AG04450 (cell line): Measurements from ENCODE around the gene AGFG1. TPM values are rescaled to one million over a fixed set of nuclear protein-coding genes. Genes with fewer than 3 reads are reported as not detected.

Source experiments
- CTCF ChIA-PET: fragments of 300-600, 350-600 bp; formaldehyde crosslinking; extraction: SDS; loops from one replicate; lab custom pipeline; 2022; ENCODE audit warnings: antibody characterized with exemption, inconsistent platforms; lab: Charles Lee
- POLR2A ChIA-PET: fragments of 350-600 bp; formaldehyde crosslinking; extraction: SDS; loops from one replicate; lab custom pipeline; 2021; ENCODE audit warnings: antibody characterized with exemption, inconsistent platforms; lab: Yijun Ruan, JAX
- DNase-seq: peaks from one replicate; pipeline ENCODE4 v3.0.0-alpha.2; 2011; ENCODE audit warnings: low read depth, low spot score
- H3K27ac ChIP-seq: one replicate; pipeline ENCODE4 v1.5.1; 2012; ENCODE audit warnings: low read depth, low read length, control low read depth
- H3K27me3 ChIP-seq: one replicate; pipeline ENCODE4 v1.6.0; 2012; ENCODE audit warnings: low read length; ENCODE audit not compliant: control insufficient read depth, insufficient read depth
- H3K4me3 ChIP-seq: 2 replicates; pipeline ENCODE4 v1.5.1; 2011; ENCODE audit warnings: mild to moderate bottlenecking, low read depth, low read length, control low read depth
- H3K9me3 ChIP-seq: 2 replicates; pipeline ENCODE4 v1.5.1; 2012; ENCODE audit warnings: low read length; ENCODE audit not compliant: control insufficient read depth, insufficient read depth
- polyA plus RNA-seq: library from polyadenylated mRNA; depleted of rRNA; stranded (reverse); fragments of >200 nt; gene quantifications from 2 replicates; pipeline ENCODE4 v1.2.3, GENCODE V29; 2011
- TF ChIP-seq, protein P1 (sequence below): IDR thresholded peaks from 2 replicates; pipeline ENCODE4 v1.5.1; 2011; ENCODE audit warnings: low read depth, low read length, control low read depth, inconsistent platforms

The AGFG1 gene
- polyA plus RNA-seq, 1 experiment = 139 TPM

GRCh38 chr2:227509824-227510619 lies 38.1 kb downstream of the AGFG1 start:
- no peak overlapping the region for H3K4me3 ChIP-seq
- H3K9me3 ChIP-seq = no peaks in the 10 kb centered on the region
- H3K27ac ChIP-seq = no peak overlapping the region
- POLR2A ChIA-PET = no interaction called here
- TF ChIP-seq, protein P1, sequence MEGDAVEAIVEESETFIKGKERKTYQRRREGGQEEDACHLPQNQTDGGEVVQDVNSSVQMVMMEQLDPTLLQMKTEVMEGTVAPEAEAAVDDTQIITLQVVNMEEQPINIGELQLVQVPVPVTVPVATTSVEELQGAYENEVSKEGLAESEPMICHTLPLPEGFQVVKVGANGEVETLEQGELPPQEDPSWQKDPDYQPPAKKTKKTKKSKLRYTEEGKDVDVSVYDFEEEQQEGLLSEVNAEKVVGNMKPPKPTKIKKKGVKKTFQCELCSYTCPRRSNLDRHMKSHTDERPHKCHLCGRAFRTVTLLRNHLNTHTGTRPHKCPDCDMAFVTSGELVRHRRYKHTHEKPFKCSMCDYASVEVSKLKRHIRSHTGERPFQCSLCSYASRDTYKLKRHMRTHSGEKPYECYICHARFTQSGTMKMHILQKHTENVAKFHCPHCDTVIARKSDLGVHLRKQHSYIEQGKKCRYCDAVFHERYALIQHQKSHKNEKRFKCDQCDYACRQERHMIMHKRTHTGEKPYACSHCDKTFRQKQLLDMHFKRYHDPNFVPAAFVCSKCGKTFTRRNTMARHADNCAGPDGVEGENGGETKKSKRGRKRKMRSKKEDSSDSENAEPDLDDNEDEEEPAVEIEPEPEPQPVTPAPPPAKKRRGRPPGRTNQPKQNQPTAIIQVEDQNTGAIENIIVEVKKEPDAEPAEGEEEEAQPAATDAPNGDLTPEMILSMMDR = no peak
- no peak for DNase-seq
- H3K27me3 ChIP-seq = no peaks in the 10 kb centered on the region
- CTCF ChIA-PET = interaction anchor here (1.2 kb wide), 1 partner anchor 39 kb away, joined by 4 read pairs; the partner anchor contains the start of gene AGFG1

- no peak for DNase-seq
- Histone ChIP-seq H3K27me3 (no peaks in the 10 kb centered on the region), H3K9me3 (no peaks in the 10 kb centered on the region), H3K27ac (no peak overlapping the region), H3K4me3 (no peak overlapping the region)
- ChIA-PET CTCF (interaction anchor here (1.2 kb wide), 1 partner anchor 39 kb away, joined by 4 read pairs; the partner anchor contains the start of gene AGFG1), POLR2A (no interaction called here)
- TF ChIP-seq, protein P1 = no peak
Measured at GRCh38 chr2:227510620-227510958, 38.6 kb downstream of the AGFG1 start.

- Histone ChIP-seq H3K27me3 (no peaks in the 10 kb centered on the region), H3K9me3 (no peaks in the 10 kb centered on the region), H3K27ac (no peak overlapping the region), H3K4me3 (no peak overlapping the region)
- POLR2A ChIA-PET = no interaction called here
- DNase-seq = no peak
- TF ChIP-seq, protein P1 = no peak
- CTCF ChIA-PET = no interaction called here
Measured at GRCh38 chr2:227511239-227511930, 39.4 kb downstream of the AGFG1 start.

DNA sequence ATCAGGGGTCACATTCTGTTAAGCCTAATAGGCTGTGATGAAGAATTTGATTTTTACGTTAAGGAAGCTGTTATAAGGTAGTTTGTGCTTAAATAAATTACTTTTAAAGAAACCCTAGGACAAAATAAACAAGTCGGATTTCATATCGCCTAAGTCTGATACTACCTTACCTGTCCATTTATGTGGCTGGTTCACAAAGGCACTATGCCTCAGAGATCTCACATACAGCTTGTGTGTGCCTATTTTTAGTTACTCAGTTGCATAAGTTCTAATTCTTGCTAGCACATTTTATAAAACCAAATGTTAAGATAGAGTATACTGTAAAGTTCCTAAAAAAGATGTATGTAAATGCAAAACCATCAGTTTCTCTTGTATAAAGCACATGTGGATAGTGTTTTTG lies 40.0 kb downstream of the AGFG1 start:
- TF ChIP-seq, protein P1 = no peak
- CTCF ChIA-PET = no interaction called here
- Histone ChIP-seq H3K27me3 (no peaks in the 10 kb centered on the region), H3K27ac (no peak overlapping the region), H3K9me3 (no peaks in the 10 kb centered on the region), H3K4me3 (no peak overlapping the region)
- POLR2A ChIA-PET = no interaction called here
- DNase-seq = no peak

DNA sequence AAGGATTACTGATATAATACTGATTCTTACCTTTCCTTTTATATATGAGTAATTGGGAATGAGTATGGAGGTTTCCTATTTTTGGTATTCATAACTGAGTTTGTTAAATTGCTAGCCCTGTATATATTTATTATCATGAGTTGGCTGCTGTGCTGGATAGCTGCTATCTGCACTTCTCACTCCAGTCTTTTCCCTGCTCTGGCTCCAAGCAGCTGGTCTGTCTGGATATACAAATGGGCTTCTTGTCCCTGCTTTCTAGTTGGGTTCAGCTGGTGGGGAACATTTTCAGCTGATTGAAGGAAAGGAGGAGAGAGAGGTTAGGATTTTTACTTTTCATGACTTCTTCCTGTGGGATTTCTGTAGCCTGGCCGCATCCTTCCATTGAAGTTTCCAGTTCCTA lies 41.2 kb downstream of the AGFG1 start:
- CTCF ChIA-PET = no interaction called here
- Histone ChIP-seq H3K4me3 (no peak overlapping the region), H3K27me3 (no peaks in the 10 kb centered on the region), H3K9me3 (no peaks in the 10 kb centered on the region), H3K27ac (no peak overlapping the region)
- TF ChIP-seq, protein P1 = no peak
- POLR2A ChIA-PET = no interaction called here
- no peak for DNase-seq
